ENCODE results near the gene DBF4B.
"Not testable (repeated sequence)": the region's sequence is repeated elsewhere in the genome, so short reads cannot be mapped to it uniquely, and the experiment has no call there.

The DBF4B gene

DNA sequence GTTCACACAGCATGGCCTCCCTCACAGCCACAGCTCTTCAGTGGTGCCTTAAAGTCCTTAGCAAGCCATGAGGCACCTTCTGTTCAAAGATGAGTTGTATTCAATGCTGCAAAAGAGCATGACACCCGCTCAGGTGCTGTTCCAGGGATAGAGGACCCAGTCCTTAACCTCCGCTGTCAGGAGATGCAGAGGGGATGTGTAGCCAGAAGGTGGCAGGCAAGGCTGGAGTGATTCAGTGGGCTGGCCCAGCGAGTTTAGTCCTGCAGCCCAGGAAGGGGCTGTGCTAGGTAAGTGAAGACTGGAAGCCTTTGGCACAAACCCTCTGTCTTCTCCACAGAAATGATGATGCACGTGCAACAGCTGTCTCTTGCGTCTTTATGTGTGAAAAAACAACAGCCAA, 25.3 kb downstream of the DBF4B start:
- DNase-seq (ENCODE audit: low read depth in 3 of 3) = no peak

DNA sequence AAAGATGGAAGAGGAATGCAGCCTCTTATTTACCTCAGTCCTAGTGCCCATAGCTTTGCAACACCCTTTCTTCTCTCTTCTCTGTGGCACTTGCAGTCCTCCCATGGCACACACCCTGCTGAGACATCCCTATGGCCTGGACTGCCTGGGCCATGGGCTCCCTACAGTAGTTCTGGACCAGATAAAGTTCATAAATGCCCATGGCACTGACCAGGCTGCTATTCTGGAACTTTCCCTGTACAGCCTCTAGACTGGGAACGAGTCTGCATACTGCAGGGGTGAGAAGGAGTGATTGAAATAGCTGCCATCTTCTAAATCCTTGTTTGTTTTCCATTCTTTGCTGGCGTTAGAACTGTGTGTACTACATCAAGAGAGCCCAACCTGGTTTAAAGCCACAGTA, 25.8 kb downstream of the DBF4B start:
- DNase-seq (ENCODE audit: low read depth in 3 of 3) = no peak

DNA sequence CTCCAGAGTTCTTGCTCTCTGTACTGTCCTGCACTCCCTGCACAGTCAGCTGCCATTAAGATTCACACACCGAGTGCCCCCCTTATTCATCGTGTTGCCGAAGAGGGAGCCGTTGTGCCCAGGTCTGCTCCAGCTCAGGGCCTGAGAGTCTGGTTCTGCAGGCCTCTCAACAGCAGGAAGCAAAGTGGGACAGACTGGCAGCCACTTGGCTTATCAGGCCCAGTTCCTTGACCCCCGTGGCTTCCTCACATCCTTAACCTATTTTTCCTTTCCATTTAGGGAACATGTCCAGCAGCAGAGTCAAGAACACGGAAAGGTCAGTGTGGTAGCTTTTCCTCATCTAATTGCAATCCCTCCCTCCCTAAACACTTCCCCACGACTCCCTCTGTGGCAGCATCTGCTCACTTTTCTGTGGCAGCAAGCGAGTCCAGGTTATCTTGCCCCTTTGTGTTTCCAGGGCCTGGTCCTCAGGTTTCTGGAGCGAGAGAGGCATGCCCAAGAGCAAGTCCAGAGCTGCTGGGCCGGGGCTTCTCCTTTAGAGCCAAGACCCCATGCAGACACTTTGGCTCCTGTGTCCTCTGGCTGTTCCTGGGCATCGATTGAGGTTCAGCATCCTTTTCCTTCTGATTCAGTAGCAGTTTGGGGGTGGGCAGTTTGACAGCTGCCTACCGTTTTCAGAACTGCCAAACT, 28.2 kb downstream of the DBF4B start:
- DNase-seq (ENCODE audit: low read depth in 3 of 3) = no peak

DNA sequence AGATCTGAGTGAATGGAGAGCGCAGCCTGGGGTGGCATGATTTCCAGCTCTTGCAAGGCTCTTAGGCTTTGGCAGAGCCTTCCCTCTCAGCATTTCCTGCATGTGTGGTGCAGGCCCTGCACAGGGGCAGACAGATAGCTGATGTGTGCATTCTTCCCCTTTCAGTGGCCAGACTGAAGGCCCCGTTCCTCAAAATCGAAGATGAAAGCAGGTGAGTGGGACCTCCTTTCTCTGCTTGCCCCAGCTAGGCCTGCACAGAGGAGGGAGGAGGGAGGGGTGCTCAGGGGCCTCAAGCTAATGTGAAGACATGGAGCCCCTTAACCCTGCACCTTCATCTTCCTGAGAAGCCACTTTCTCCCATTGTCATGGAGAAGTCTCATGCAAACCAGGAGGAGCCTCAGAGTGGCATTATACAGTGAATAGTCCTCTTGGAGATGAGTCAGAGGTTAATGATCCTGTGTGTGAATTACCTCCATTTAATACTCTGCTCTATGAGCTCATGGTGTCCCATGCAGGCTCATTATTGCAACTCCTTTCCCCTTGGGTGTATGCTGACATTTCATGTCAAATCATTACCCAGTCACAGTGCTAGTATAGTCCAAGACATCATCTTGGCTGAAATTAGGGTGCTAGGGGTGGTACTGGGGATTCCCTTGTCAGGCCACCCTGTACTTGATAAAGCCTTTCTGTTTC, 29.9 kb downstream of the DBF4B start:
- DNase-seq (ENCODE audit: low read depth in 3 of 3) = no peak

DNA sequence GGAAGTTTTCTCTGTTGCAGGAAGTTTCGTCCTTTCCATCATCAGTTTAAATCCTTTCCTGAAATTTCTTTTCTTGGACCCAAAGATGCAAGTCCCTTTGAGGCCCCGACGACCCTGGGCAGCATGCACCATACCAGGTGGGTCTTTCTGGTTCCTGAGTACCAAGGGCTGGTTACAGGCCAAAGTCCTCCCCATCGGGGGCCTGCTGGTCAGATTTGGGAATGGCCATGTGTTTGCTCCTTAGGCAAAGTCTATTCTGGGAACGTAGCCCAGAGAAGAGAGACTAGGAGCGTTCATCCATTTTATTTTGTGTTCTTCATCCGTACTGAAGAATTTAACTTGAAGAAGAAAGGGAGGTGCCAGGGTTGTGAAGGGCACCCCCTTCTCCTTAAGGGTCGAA, 32.9 kb downstream of the DBF4B start:
- no peak for DNase-seq (ENCODE audit: low read depth in 3 of 3)

DNA sequence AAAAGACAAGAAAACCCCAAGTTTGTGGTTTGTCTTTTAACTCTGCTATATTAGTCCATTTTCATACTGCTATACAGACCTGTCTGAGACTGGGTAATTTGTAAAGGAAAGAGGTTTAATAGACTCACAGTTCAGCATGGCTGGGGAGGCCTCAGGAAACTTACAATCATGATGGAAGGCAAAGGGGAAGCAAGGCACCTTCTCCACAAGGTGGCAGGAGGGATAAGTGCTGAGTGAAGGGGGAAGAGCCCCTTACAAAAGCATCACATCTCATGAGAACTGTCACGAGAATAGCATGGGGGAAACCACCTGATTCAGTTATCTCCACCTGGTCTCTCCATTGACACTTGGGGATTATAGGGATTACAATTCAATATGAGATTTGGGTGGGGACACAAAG, 36.8 kb downstream of the DBF4B start:
- DNase-seq (ENCODE audit: low read depth in 3 of 3) = no peak

DNA sequence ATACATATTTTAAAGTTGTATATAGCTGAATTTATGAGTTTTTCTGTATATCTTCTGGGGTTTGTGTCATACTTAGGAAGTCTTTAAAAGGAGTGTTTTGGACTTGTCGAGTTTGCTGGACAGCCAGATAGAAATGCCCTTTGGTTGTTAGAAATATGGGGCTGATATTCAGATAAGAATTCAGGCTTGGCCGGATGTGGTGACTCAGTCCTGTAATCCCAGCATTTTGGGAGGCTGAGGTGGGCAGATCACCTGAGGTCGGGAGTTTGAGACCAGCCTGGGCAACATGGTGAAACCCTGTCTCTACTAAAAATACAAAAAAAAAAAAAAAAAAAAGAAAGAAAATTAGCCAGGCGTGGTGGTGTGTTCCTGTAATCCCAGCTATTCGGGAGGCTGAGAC, 37.3 kb downstream of the DBF4B start:
- not testable (repeated sequence) for DNase-seq (ENCODE audit: low read depth in 3 of 3)

DNA sequence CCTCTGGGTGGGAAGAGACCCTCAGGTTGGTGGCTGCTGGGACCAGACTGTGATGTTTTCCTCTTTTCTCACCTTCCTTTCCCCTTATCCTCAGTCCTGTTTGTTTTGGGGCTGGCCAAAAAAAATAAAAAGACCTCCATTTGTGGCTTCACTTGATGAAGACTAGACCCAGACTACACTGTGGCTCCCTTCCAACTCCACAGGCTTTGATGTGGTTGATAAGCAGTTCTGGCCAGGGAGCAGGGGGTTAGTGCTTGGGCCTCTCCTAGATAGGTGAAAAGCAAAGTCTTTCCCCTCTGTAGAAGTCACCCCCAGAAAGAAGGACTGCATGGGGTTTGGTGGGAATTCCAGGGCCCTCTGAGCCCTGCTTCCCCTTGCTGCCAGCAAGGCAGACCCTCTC, 39.1 kb downstream of the DBF4B start:
- no peak for DNase-seq (ENCODE audit: low read depth in 3 of 3)

DNA sequence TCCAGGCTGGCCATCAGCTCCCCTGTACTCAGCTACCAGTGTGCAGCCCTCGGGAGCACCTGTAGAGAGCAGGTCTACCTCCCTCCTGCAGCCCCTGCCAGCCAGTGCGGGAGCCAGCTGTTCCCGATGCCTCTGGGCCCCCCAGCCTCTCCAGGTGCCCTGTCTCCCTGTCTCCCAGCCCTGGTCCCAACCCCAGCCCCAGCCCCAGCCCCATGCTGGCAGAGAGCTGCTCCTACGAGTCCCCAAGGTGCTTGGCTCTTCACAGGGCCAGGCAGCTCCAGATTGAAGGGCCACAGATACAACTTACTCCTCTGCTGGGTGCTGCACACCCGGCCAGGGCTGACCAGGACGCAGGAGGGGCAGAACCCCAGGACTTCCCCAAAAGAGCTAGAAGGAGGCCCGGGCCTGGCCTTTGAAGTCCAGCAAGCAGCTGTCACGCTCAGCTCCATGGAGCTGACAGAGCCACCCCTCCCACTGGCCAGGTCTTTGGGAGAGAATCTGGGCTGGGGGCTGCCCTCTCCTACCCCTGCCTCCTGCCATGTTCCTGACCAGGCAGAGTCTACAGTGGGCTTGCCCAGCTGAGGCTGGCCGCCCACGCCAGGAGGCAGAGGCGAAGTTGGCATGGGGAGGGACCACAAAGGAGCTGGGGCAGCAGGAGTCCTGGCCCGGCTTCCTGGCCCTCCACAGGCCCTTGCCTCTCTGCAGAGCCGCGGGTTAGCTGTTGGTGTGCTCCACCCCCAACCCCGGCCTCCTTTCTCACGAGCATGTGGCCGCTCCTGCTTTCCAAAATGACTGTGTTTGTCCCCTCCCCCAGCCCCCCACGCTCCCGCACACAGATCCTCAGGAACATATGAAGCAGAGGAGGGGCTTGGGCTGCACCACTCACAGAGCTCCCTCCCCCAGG, 40.9 kb downstream of the DBF4B start:
- no peak for DNase-seq (ENCODE audit: low read depth in 3 of 3)

DNA sequence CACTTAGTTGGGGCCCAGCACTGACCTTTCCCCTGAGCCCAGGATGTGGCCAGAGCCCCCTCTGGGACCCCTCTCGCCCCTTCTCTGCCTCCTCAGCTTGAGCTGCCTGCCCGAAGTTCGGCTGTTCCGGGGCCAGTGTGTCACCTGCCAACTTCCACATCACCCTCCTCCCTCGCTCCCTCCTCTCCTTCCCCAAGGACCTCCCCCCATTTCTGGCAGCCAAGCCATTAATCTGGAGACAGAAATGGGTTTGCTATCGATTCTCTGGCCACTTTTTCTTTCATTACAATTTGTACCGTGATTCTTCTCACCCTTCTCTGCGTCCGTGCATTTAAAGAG, 41.5 kb downstream of the DBF4B start:
- no peak for DNase-seq (ENCODE audit: low read depth in 3 of 3)

DNA sequence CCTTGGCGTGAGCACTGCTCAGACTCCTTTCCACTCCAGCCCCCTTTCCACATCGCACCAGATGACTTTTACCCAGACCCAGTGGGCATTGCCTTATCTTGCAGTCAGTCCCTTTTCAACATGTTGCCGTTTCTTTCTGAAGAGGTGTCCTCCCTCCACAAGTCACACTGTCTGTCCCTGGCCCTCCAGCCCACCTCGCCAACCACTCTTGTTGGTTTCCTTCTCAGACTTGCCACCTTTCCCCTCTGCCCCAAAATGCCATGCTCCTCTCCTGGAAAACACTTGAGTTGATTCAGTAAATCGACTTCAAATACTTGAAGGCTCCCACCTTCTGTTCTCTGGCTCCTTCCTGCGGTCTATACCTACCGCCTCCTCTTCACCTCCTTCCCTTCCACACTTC, 42.9 kb downstream of the DBF4B start:
- DNase-seq (ENCODE audit: low read depth in 3 of 3) = no peak

DNA sequence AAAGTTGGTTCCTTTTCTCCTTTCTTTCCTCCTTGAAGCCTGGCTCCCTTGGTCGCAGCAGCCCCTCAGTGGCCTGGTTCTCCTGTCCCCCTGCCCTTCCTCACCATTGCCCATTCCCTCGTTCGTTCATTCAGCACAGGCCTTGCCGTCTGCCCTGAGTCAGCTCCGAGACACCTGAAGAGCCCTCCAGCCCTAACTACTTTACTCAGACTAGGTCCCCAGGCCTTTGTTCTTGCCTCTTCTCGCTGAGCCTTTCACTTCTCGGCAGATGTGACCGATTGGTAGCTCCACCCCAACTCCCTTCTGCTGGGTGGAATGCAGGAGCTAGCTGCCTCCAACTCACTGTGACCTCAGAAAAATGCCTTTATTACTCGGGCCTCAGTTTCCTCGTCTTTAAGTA, 43.3 kb downstream of the DBF4B start:
- no peak for DNase-seq (ENCODE audit: low read depth in 3 of 3)

DNA sequence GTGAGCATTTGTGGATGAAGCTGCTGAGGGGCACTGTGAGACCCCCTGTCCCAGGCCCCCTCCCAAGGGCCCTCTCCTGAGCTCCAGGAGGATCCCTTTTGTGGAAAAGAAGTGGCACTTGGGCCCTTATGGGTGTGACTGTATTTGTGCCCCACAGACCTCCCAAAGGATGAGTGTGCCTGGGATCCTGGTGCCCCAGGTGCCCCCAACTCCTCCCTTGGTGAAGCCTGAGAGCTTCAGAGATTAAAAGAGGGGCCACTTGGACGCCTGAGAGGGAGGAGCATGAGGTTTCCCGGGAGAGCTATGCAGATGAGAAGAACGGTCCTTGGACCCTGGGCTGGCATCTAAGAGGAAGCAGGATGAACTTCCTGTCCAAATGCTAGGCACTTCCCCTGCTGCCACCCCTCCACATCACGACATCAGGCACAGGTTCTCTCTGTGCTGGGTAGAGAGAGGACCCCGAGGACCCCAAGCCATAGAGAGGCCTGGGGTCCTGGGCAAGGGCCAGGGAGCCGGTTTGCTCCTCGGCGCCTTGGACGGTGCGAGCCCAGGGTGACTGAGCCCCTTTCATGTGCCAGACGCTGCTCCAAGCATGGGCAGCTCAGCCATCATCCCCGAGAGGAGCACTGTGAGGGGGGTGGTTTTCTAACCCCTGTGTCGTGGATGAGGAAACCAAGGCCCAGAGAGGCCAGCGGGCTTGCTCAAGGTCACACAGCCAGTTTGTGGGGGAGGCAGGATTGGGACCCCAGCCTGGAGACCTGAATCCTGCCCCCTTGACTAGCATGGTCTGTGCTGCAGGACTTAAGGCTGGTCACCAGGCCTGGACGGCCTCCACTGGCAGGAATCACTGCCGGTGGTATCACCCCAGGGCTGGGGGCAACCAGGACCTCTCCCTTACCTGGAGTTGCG, 44.7 kb downstream of the DBF4B start:
- DNase-seq (ENCODE audit: low read depth in 3 of 3) = no peak

DNA sequence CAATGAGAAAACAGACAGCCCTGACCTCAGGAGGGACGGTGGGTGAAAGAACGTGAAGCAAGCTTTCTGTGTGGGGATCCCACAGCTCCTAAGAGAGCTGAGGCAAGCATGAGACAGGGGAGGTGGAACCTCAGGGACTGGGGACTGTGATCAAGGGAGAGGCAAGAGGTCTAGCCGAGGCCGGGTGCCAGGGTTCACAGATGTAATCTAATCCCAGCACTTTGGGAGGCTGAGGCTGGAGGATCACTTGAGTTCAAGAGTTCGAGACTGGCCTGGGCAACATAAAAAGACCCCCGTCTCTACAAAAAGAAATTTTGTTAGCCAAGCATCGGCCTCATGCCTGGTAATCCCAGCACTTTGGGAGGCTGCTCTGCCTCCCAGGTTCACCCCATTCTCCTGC, 45.8 kb downstream of the DBF4B start:
- no peak for DNase-seq (ENCODE audit: low read depth in 3 of 3)

DNA sequence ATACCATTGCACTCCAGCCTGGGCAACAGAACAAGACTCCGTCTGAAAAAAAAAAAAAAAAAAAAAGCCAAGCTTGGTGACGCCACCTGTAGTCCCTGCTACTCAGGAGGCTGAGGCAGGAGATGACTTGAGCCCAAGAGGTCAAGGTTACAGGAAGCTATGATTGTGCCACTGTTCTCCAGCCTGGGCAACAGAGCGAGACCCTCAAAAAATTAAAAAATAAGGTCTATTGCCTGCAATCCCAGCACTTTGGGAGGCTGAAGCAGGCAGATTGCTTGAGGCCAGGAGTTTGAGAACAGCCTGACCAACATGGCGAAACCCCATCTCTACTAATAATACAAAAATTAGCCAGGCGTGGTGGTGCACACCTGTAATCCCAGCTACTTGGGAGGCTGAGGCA, 46.7 kb downstream of the DBF4B start:
- not testable (repeated sequence) for DNase-seq (ENCODE audit: low read depth in 3 of 3)

DNA sequence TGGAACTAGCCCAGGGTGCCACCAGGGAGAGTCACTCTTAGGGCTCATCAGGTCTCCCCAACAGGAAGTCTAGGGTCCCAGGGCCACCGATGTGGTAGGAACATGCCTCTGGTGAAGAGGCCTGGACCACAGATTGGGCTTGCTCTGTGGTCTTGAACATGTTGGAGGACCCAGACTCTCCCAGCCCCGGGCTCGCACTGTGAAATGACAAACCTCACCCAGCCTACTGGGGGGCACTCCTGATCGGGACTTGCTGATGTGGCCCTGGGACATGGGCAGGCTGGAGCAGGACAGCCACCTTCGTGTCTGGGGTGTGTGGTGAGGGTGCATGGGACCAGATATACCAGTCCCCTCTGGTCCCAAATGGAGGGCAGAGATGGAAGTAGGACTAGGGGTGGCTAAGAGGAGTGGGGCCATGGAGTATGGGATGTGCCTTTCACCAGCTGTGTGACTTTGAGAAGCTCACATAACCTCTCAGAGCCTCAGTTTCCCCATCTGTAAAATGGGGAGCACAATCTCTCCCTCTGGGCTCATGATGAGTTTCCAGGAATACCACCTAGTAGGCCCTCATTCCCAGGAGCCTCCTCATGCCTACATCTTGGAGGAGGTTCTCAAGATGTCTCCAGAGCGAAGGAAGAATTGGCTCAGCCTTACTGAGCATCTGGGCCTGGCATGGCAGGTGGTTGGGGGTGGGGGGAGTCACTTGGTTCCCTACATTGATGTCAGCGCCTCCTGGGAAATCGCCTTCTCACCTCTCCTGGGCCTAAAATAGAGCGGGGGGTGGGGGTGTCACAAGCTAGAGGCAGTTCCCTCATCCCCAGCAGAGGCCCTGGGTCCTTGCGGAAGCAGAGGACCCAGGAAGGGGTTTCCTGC, 48.8 kb downstream of the DBF4B start:
- DNase-seq (ENCODE audit: low read depth in 3 of 3) = no peak

DNA sequence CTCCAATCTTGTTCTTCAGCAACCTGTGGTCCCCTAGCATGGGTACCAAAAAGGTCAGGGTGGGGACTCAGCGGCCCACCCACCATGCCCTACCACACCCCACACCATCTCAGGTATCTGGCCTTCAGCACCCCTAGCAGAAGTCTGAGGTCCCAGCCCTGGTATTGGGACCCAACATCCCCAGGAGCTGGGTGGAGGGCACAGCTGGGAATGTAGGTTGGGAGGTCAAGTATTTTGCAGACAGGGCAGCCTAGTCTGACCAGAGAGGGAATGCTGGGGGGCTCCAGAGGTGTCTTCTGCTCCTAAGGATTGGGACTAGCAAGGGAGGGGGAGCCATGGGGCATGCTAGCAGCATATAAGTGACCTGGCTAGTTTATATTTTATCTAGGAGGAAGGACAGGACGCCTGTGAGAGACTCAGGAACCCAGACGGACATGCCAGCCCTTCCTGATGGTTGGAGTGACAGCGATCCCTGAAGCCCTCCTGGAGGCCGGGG, 49.5 kb downstream of the DBF4B start:
- DNase-seq (ENCODE audit: low read depth in 3 of 3) = no peak

DNA sequence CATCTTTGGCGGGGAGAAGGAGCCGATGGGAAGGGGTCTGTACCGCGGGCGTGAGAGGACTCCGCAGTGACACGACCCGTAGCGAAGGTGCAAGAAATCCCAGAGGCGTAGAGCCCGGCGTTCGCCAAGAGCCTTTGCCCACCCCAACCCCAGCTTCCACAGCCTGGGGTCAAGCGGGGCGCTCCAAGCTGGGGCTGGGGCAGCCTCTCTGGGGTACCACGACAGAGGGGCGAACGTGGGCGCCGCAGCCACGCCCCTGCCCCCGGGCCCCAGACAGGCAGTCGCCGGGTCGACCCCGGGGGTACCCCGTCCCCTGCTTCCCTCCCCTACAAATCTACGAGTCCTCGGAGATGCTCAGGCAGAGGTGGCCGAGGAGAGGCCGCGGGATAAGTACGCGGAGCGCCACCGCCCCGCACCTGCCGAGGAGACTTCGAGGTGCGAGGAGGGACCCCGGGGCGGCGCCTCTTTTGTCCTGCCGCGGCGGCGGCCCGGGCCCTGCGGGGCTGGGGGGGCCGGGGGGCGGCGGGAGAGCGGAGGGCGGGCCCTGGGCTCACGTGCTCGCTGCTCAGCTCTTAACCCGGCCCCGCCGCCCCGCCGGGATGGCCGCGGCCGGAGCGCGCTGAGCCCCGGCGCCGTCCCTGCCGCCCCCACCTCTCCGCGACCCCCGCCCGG, 50.1 kb downstream of the DBF4B start, which contains the start of gene ADAM11:
Gene ADAM11 (plus strand): TSS at position 575 of the 672 bp plus-strand sequence. CDS start 212 bp downstream, outside the sequence.
- DNase-seq (ENCODE audit: low read depth in 3 of 3) = no peak

DNA sequence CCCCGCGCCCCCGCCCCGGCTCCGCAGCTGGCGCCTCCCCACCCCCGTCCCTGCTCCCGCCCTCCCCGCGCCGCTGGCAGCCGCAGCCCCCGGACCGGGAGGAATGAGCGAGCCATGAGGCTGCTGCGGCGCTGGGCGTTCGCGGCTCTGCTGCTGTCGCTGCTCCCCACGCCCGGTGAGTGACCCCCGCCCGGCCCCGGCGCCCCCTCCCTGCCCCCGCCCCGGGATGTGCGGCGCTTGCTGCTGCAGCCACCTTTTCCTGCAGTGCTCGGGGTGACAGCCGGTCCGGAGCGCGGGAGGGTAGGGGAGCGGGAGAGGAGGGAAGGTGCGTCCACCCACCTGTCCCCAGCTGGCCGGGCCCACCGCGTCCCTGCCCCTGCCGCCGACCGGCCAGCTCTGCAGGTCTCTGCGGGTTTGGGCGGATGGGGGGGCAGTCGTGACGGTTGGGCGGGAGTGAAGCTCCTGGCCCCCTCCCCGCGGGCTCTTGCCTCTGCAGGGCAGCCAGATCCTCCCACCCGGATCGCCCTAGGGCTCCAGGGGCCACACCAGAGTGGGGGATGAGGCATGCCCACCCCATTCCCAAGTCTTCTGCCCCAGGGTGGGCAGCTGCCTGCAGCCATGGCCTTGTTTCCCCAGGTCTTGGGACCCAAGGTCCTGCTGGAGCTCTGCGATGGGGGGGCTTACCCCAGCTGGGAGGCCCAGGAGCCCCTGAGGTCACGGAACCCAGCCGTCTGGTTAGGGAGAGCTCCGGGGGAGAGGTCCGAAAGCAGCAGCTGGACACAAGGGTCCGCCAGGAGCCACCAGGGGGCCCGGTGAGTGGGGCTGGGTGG, 50.8 kb downstream of the DBF4B start:
- DNase-seq (ENCODE audit: low read depth in 3 of 3) = no peak
